Suprapubic skin (tissue), 4 donors: ENCODE measurements around the gene COL8A1. TPM values are rescaled to one million over a fixed set of nuclear protein-coding genes. Genes with fewer than 3 reads are reported as not detected.

ENCODE experiments used
- DNase-seq, 2 donors: peaks; one replicate each; pipeline ENCODE4 v3.0.0-alpha.2; 2019; ENCODE audit warnings: low spot score in 2 of 2
- H3K27ac ChIP-seq: fragments of 200-600 bp; sonication (generic); one replicate; pipeline ENCODE4 v1.5.1; 2019
- H3K27me3 ChIP-seq: fragments of 200-600 bp; sonication (generic); one replicate; pipeline ENCODE4 v1.5.1; 2019
- H3K36me3 ChIP-seq: fragments of 200-600 bp; sonication (generic); one replicate; pipeline ENCODE4 v1.5.1; 2019
- H3K4me1 ChIP-seq: fragments of 200-600 bp; sonication (generic); one replicate; pipeline ENCODE4 v1.5.1; 2019
- H3K4me3 ChIP-seq: fragments of 200-600 bp; sonication (generic); one replicate; pipeline ENCODE4 v1.5.1; 2019; ENCODE audit warnings: mild to moderate bottlenecking
- H3K9me3 ChIP-seq: fragments of 200-600 bp; sonication (generic); one replicate; pipeline ENCODE4 v1.5.1; 2019
- CTCF ChIP-seq, 2 donors: fragments of 200-600 bp in 1 of 2; fragments of 450-650 bp in 1 of 2; sonication (generic) in 1 of 2; IDR thresholded peaks; one replicate each; pipeline ENCODE4 v1.5.1; 2016 to 2019; ENCODE audit warnings: antibody characterized with exemption in 2 of 2, mild to moderate bottlenecking in 1 of 2, moderate library complexity in 1 of 2
- EP300 ChIP-seq: sonication (generic); formaldehyde crosslinking; IDR thresholded peaks from one replicate; pipeline ENCODE4 v1.6.1; 2017; ENCODE audit warnings: antibody characterized with exemption
- POLR2A ChIP-seq, 2 donors: fragments of 450-650 bp; IDR thresholded peaks; one replicate each; pipeline ENCODE4 v1.6.1; 2017; ENCODE audit warnings: antibody characterized with exemption in 2 of 2, mild to moderate bottlenecking in 2 of 2, moderate library complexity in 2 of 2
- POLR2AphosphoS5 ChIP-seq, 3 donors: sonication (generic); formaldehyde crosslinking; IDR thresholded peaks; one replicate each; pipeline ENCODE4 v1.6.1; 2017; ENCODE audit warnings: antibody characterized with exemption in 3 of 3
- WGBS: methylation state at CpG from one replicate; pipeline ENCODE4 v1.1.5; 2018; 5-methylcytosine and 5-hydroxymethylcytosine counted together
- total RNA-seq, 4 donors: library from RNA; depleted of rRNA; stranded (reverse); fragments of >200 nt; gene quantifications; one replicate each; pipeline ENCODE4 v1.1.0, GENCODE V29; 2016

The COL8A1 gene
- total RNA-seq, 4 donors from 2014 or later = 3.2 to 14.9 (median 5.6) TPM

GRCh38 chr3:99747915-99748314 lies 109.5 kb downstream of the COL8A1 start:
- Histone ChIP-seq H3K27me3 (no peaks in the 10 kb centered on the region), H3K4me3 (no peak overlapping the region), H3K36me3 (no peaks in the 10 kb centered on the region), H3K4me1 (no peaks in the 10 kb centered on the region), H3K9me3 (no peaks in the 10 kb centered on the region), H3K27ac (no peak overlapping the region)
- WGBS = 27% methylated on average over 3 of the region's 3 CpGs
- no peak for DNase-seq
- TF ChIP-seq POLR2AphosphoS5 (IDR thresholded peaks at IDR 0.05) (no peak), CTCF (IDR thresholded peaks at IDR 0.05) (peak in 1 of 2 donors; percentile 15), POLR2A (IDR thresholded peaks at IDR 0.05) (no peak), EP300 (no peak)

- H3K36me3 ChIP-seq = no peaks in the 10 kb centered on the region
- no peaks in the 10 kb centered on the region for H3K9me3 ChIP-seq
Measured at GRCh38 chr3:99751649-99752048, 113.3 kb downstream of the COL8A1 start.

GRCh38 chr3:99753268-99753975 lies 115.0 kb downstream of the COL8A1 start:
- 2% methylated on average over 3 of the region's 3 CpGs for WGBS
- DNase-seq = no peak
- Histone ChIP-seq H3K4me3 (no peak overlapping the region), H3K36me3 (no peaks in the 10 kb centered on the region), H3K27ac (no peak overlapping the region), H3K9me3 (no peaks in the 10 kb centered on the region), H3K27me3 (no peaks in the 10 kb centered on the region), H3K4me1 (no peaks in the 10 kb centered on the region)
- TF ChIP-seq EP300 (no peak), POLR2AphosphoS5 (IDR thresholded peaks at IDR 0.05) (no peak), POLR2A (IDR thresholded peaks at IDR 0.05) (no peak), CTCF (IDR thresholded peaks at IDR 0.05) (peak; percentile 33 to 54)

More at GRCh38 chr3:99751649-99752048, 113.3 kb downstream of the COL8A1 start:
- WGBS = 81% methylated on average over 4 of the region's 4 CpGs
- Histone ChIP-seq H3K27ac (no peak overlapping the region), H3K4me1 (no peaks in the 10 kb centered on the region), H3K27me3 (no peaks in the 10 kb centered on the region), H3K4me3 (no peak overlapping the region)
- DNase-seq = no peak
- TF ChIP-seq EP300 (no peak), CTCF (IDR thresholded peaks at IDR 0.05) (no peak), POLR2AphosphoS5 (IDR thresholded peaks at IDR 0.05) (no peak)

- no peak for DNase-seq
- no peaks in the 10 kb centered on the region for H3K4me1 ChIP-seq
- H3K27ac ChIP-seq = no peak overlapping the region
- no peaks in the 10 kb centered on the region for H3K36me3 ChIP-seq
- WGBS = 89% methylated on average over 6 of the region's 6 CpGs
- TF ChIP-seq POLR2A (IDR thresholded peaks at IDR 0.05) = no peak
- no peak for TF ChIP-seq EP300
- no peak for TF ChIP-seq POLR2AphosphoS5 (IDR thresholded peaks at IDR 0.05)
- no peak for TF ChIP-seq CTCF (IDR thresholded peaks at IDR 0.05)
- H3K4me3 ChIP-seq = no peak overlapping the region
- H3K9me3 ChIP-seq = no peaks in the 10 kb centered on the region
- no peaks in the 10 kb centered on the region for H3K27me3 ChIP-seq
Measured at GRCh38 chr3:99755831-99756230, 117.4 kb downstream of the COL8A1 start.

GRCh38 chr3:99757966-99758365 lies 119.6 kb downstream of the COL8A1 start:
- no peaks in the 10 kb centered on the region for H3K9me3 ChIP-seq
- no peak for TF ChIP-seq POLR2AphosphoS5 (IDR thresholded peaks at IDR 0.05)
- no peak for TF ChIP-seq CTCF (IDR thresholded peaks at IDR 0.05)
- no peak for TF ChIP-seq EP300
- no peak for TF ChIP-seq POLR2A (IDR thresholded peaks at IDR 0.05)
- H3K27ac ChIP-seq = no peak overlapping the region
- H3K27me3 ChIP-seq = no peaks in the 10 kb centered on the region
- H3K4me3 ChIP-seq = no peak overlapping the region
- 49% methylated on average over 2 of the region's 2 CpGs for WGBS
- H3K36me3 ChIP-seq = no peaks in the 10 kb centered on the region
- no peaks in the 10 kb centered on the region for H3K4me1 ChIP-seq
- no peak for DNase-seq
